ENCODE results near the gene SLC36A1.

Gene SLC36A1

DNA sequence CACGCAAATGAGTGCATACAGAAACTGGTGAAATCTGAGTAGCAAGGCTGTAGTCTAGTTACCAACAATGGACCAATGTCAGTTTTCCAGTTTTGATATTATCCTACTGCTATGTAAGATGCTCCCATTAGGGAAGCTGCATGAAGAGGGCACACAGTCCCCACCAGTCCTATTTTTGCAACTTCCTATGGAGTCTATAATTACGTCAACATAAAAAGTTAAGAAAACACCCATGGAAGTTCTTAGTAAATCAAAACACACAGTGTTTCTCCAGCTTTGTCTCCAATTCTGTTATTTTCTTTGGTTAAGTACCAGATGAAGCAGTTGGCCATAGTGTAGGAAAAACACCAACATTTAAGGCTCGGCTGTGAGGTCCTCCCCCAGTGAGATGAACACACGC lies 85.0 kb downstream of the SLC36A1 start:
- no peak for DNase-seq (ENCODE audit: low spot score)

DNA sequence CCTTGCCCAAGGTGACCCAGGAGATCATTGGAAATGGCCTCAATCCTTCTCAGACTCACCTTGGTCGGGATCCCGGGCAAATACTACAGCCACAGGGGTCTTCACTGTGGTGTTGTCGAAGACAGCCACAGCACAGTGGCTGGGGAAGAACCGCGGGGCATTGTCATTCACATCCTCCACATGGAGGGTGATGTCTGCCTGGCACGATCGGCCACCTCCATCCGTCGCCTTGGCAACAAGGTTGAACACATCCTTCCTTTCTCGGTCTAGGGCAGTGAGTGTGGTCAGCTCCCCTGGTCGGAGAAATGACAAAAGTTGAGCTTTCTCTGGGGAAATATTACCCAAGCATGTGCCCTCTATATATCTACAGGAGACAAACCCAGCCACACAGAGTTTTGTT lies 86.9 kb downstream of the SLC36A1 start:
- no peak for DNase-seq (ENCODE audit: low spot score)

GRCh38 chr5:151537044-151537443 lies 89.6 kb downstream of the SLC36A1 start:
- DNase-seq (ENCODE audit: low spot score) = no peak

GRCh38 chr5:151541571-151541970 lies 94.2 kb downstream of the SLC36A1 start:
- DNase-seq (ENCODE audit: low spot score) = no peak

Small RNAs within 50 kb of the gene (small RNA-seq; reads per million reads assigned to genes)
- gene MIR6499 (0 reads per million in 2 experiments), gene RNA5SP197 (0 reads per million in 2 experiments)
